ENCODE measurements around the gene IDH3G. TPM values are rescaled to one million over a fixed set of nuclear protein-coding genes. Genes with fewer than 3 reads are reported as not detected.

Gene IDH3G
- total RNA-seq, 1 donor from 2014 or later: 80.6 TPM

- TF ChIP-seq CTCF (IDR thresholded peaks at IDR 0.05; ENCODE audit: insufficient read depth, low read length, poor library complexity, severe bottlenecking): no peak
- DNase-seq (ENCODE audit: low read depth): no peak
- H3K36me3 ChIP-seq (ENCODE audit: control insufficient read depth, insufficient read depth, low read length): no peaks in the 10 kb centered on the region
- H3K27me3 ChIP-seq (ENCODE audit: control insufficient read depth, insufficient read depth, low read length): peaks cover 6% of the 10 kb centered on the region
- no peak overlapping the region for H3K4me3 ChIP-seq (ENCODE audit: low read depth, low read length)
Observed at GRCh38 chrX:153807976-153808375, 13.8 kb upstream of the IDH3G start.

GRCh38 chrX:153806999-153807575 is 12.9 kb upstream of the IDH3G start:
- Histone ChIP-seq H3K27me3 (ENCODE audit: control insufficient read depth, insufficient read depth, low read length) (no peaks in the 10 kb centered on the region), H3K36me3 (ENCODE audit: control insufficient read depth, insufficient read depth, low read length) (no peaks in the 10 kb centered on the region), H3K4me3 (ENCODE audit: low read depth, low read length) (no peak overlapping the region)
- DNase-seq (ENCODE audit: low read depth): no peak
- no peak for TF ChIP-seq CTCF (IDR thresholded peaks at IDR 0.05; ENCODE audit: insufficient read depth, low read length, poor library complexity, severe bottlenecking)

GRCh38 chrX:153805436-153805835 is 11.3 kb upstream of the IDH3G start:
- Histone ChIP-seq H3K4me3 (ENCODE audit: low read depth, low read length) (no peak overlapping the region), H3K27me3 (ENCODE audit: control insufficient read depth, insufficient read depth, low read length) (no peaks in the 10 kb centered on the region), H3K36me3 (ENCODE audit: control insufficient read depth, insufficient read depth, low read length) (no peaks in the 10 kb centered on the region)
- no peak for TF ChIP-seq CTCF (IDR thresholded peaks at IDR 0.05; ENCODE audit: insufficient read depth, low read length, poor library complexity, severe bottlenecking)
- no peak for DNase-seq (ENCODE audit: low read depth)

GRCh38 chrX:153804621-153805020 is 10.4 kb upstream of the IDH3G start:
- no peak for DNase-seq (ENCODE audit: low read depth)
- H3K4me3 ChIP-seq (ENCODE audit: low read depth, low read length): no peak overlapping the region
- H3K27me3 ChIP-seq (ENCODE audit: control insufficient read depth, insufficient read depth, low read length): no peaks in the 10 kb centered on the region
- no peak for TF ChIP-seq CTCF (IDR thresholded peaks at IDR 0.05; ENCODE audit: insufficient read depth, low read length, poor library complexity, severe bottlenecking)
- H3K36me3 ChIP-seq (ENCODE audit: control insufficient read depth, insufficient read depth, low read length): no peaks in the 10 kb centered on the region

- TF ChIP-seq CTCF (IDR thresholded peaks at IDR 0.05; ENCODE audit: insufficient read depth, low read length, poor library complexity, severe bottlenecking): no peak
- H3K27me3 ChIP-seq (ENCODE audit: control insufficient read depth, insufficient read depth, low read length): no peaks in the 10 kb centered on the region
- H3K36me3 ChIP-seq (ENCODE audit: control insufficient read depth, insufficient read depth, low read length): no peaks in the 10 kb centered on the region
- H3K4me3 ChIP-seq (ENCODE audit: low read depth, low read length): no peak overlapping the region
- DNase-seq (ENCODE audit: low read depth): no peak
Observed at GRCh38 chrX:153804100-153804595, 10.0 kb upstream of the IDH3G start.

Measured in kidney epithelial cell (primary cell).